ENCODE measurements around the gene SVIP.

DNA sequence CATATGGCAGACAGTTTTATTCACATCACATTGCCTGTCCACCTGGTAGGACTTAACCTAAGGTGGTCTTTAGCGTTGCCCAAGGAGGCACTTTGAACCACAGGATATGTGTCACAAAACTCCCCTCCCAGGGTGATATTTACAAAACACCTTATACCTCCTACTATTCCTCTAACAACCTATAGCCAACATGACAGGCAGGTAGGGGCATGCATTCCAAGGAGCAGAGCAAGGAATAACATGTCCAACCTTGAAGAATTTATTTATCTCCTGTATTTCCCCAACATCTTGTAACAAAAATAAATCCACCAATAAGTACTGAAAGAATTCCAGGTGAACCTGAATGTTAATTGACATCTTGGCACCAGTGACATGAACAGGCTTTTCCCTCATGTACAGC is 60.5 kb downstream of the SVIP start:
- TF ChIP-seq CTCF (IDR thresholded peaks at IDR 0.05) (no peak), POLR2AphosphoS5 (IDR thresholded peaks at IDR 0.05) (no peak), POLR2A (IDR thresholded peaks at IDR 0.05; ENCODE audit: low read depth) (no peak)
